PC-3 (cell line): ENCODE measurements around the gene THBS3.

ENCODE experiments used
- CTCF ChIP-seq: fragments of 300-600 bp; sonication (generic); conservative IDR thresholded peaks from 2 replicates; pipeline ENCODE4 v1.5.1; 2017; ENCODE audit warnings: antibody characterized with exemption, low read depth, mild to moderate bottlenecking, low read length
- EZH2 ChIP-seq: fragments of 300-600 bp; sonication (generic); IDR thresholded peaks from one replicate; pipeline ENCODE4 v1.6.1; 2017; ENCODE audit warnings: antibody characterized with exemption, mild to moderate bottlenecking, low read length; ENCODE audit not compliant: unreplicated experiment

GRCh38 chr1:155166051-155166470, 41.6 kb downstream of the THBS3 start:
- TF ChIP-seq CTCF: no peak
- TF ChIP-seq EZH2: no peak
